Hepatocyte (in vitro differentiated cells): ENCODE results near the gene IDE.

Source experiments
- CTCF ChIP-seq: fragments of 200-600 bp; sonication (generic); IDR thresholded peaks from 2 replicates; pipeline ENCODE4 v1.5.1; 2016; ENCODE audit warnings: antibody characterized with exemption, mild to moderate bottlenecking; ENCODE audit not compliant: poor library complexity
- EZH2 ChIP-seq: fragments of 200-600 bp; sonication (generic); IDR thresholded peaks from 2 replicates; pipeline ENCODE4 v1.6.1; 2016; ENCODE audit warnings: antibody characterized with exemption, mild to moderate bottlenecking, borderline replicate concordance

DNA sequence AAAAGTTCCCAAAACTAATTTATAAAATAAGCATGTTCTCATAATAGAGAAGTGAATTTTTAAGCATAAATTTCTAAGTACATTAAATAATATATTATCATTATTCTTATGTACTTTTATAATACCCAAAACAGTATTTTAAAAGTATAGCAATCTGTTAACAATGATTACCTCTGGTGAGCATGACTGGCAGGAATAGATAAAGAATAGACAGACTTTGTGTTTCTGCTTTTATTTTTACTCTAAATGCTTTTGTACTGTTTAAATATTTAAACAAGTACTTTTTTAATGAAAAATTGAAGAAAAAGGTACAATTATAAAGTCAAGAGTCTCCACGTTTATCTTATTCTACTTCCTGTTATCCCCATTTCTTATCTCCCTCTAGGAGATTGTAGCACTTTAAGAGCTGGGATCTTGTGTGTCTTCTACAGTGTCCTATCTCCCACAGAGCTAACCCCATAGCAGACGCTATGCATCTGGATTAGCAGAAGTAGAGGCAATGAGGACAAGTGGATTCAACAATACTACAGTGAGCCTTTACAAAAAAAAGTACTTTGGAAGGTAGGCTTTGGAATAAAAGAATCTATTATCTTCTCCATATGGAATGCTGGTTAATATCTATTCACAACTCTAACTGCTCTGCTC is 42.9 kb downstream of the IDE start:
- TF ChIP-seq CTCF (no peak), EZH2 (no peak)
